Measurements from ENCODE around the gene PRKCD. TPM values are rescaled to one million over a fixed set of nuclear protein-coding genes. Genes with fewer than 3 reads are reported as not detected.

Gene PRKCD
- total RNA-seq, 1 experiment from 2014 or later, result 9.6 TPM

GRCh38 chr3:53229606-53230005, 68.6 kb downstream of the PRKCD start:
- POLR2A ChIA-PET, result no interaction called here
- H3K27ac Mint-ChIP-seq (ENCODE audit: low read depth, unreplicated experiment), result no peak overlapping the region

GRCh38 chr3:53230041-53230621, 69.1 kb downstream of the PRKCD start:
- no peak for TF ChIP-seq CTCF (IDR thresholded peaks at IDR 0.05; ENCODE audit: unreplicated experiment)
- no peak overlapping the region for H3K27ac Mint-ChIP-seq (ENCODE audit: low read depth, unreplicated experiment)
- no peaks in the 10 kb centered on the region for H3K9me3 Mint-ChIP-seq (ENCODE audit: unreplicated experiment)
- H3K36me3 Mint-ChIP-seq (ENCODE audit: insufficient read depth, unreplicated experiment), result peaks cover 88% of the 10 kb centered on the region
- POLR2A ChIA-PET, result no interaction called here
- intact Hi-C loops (cut with micrococcal nuclease), result no loop called here
- BruUV-seq (replicated peaks), result no TSS peak
- H3K4me3 Mint-ChIP-seq (ENCODE audit: unreplicated experiment), result no peak overlapping the region
- CTCF ChIA-PET, result interaction anchor here (0.6 to 1.7 kb wide), 3 partner anchors 10 to 952 kb away, joined by 3 to 8 read pairs (median 3); no protein-coding TSS in a partner anchor
- no peaks in the 10 kb centered on the region for H3K27me3 Mint-ChIP-seq (ENCODE audit: insufficient read depth, unreplicated experiment)
- H3K4me1 Mint-ChIP-seq (ENCODE audit: insufficient read depth, unreplicated experiment), result peaks cover 2% of the 10 kb centered on the region
- no peak for DNase-seq (ENCODE audit: unreplicated experiment)

More at GRCh38 chr3:53229606-53230005, 68.6 kb downstream of the PRKCD start:
- Mint-ChIP-seq H3K9me3 (ENCODE audit: unreplicated experiment) (no peaks in the 10 kb centered on the region), H3K27me3 (ENCODE audit: insufficient read depth, unreplicated experiment) (no peaks in the 10 kb centered on the region), H3K4me1 (ENCODE audit: insufficient read depth, unreplicated experiment) (no peaks in the 10 kb centered on the region), H3K36me3 (ENCODE audit: insufficient read depth, unreplicated experiment) (peaks cover 90% of the 10 kb centered on the region), H3K4me3 (ENCODE audit: unreplicated experiment) (no peak overlapping the region)
- CTCF ChIA-PET, result interaction anchor here (0.6 to 1.7 kb wide), 5 partner anchors 9 to 1094 kb away, joined by 3 to 8 read pairs (median 4); no protein-coding TSS in a partner anchor
- no peak for DNase-seq (ENCODE audit: unreplicated experiment)
- intact Hi-C loops (cut with micrococcal nuclease), result no loop called here
- TF ChIP-seq CTCF (IDR thresholded peaks at IDR 0.05; ENCODE audit: unreplicated experiment), result no peak
- BruUV-seq (replicated peaks), result no TSS peak

GRCh38 chr3:53230789-53231188, 69.8 kb downstream of the PRKCD start:
- BruUV-seq (replicated peaks), result no TSS peak
- no peak for TF ChIP-seq CTCF (IDR thresholded peaks at IDR 0.05; ENCODE audit: unreplicated experiment)
- H3K4me3 Mint-ChIP-seq (ENCODE audit: unreplicated experiment), result no peak overlapping the region

GRCh38 chr3:53231532-53232511, 70.8 kb downstream of the PRKCD start:
- POLR2A ChIA-PET, result no interaction called here
- peak overlapping the region; percentile 19 for H3K27ac Mint-ChIP-seq (ENCODE audit: low read depth, unreplicated experiment)
- TF ChIP-seq CTCF (IDR thresholded peaks at IDR 0.05; ENCODE audit: unreplicated experiment), result no peak
- intact Hi-C loops (cut with micrococcal nuclease), result no loop called here
- no TSS peak for BruUV-seq (replicated peaks)
- peaks cover 87% of the 10 kb centered on the region for H3K36me3 Mint-ChIP-seq (ENCODE audit: insufficient read depth, unreplicated experiment)
- H3K9me3 Mint-ChIP-seq (ENCODE audit: unreplicated experiment), result no peaks in the 10 kb centered on the region
- H3K27me3 Mint-ChIP-seq (ENCODE audit: insufficient read depth, unreplicated experiment), result no peaks in the 10 kb centered on the region
- no peak overlapping the region for H3K4me3 Mint-ChIP-seq (ENCODE audit: unreplicated experiment)
- CTCF ChIA-PET, result interaction anchor here (0.6 to 2.2 kb wide), 4 partner anchors 11 to 252 kb away, joined by 3 to 10 read pairs (median 5); no protein-coding TSS in a partner anchor
- DNase-seq (ENCODE audit: unreplicated experiment), result no peak
- H3K4me1 Mint-ChIP-seq (ENCODE audit: insufficient read depth, unreplicated experiment), result peaks cover 9% of the 10 kb centered on the region

More at GRCh38 chr3:53230789-53231188, 69.8 kb downstream of the PRKCD start:
- intact Hi-C loops (cut with micrococcal nuclease), result no loop called here
- POLR2A ChIA-PET, result no interaction called here
- no peak overlapping the region for H3K27ac Mint-ChIP-seq (ENCODE audit: low read depth, unreplicated experiment)
- CTCF ChIA-PET, result interaction anchor here (1.2 kb wide), 1 partner anchor 10 kb away, joined by 6 read pairs; no protein-coding TSS in a partner anchor
- H3K4me1 Mint-ChIP-seq (ENCODE audit: insufficient read depth, unreplicated experiment), result peaks cover 5% of the 10 kb centered on the region
- H3K36me3 Mint-ChIP-seq (ENCODE audit: insufficient read depth, unreplicated experiment), result peaks cover 87% of the 10 kb centered on the region
- no peaks in the 10 kb centered on the region for H3K27me3 Mint-ChIP-seq (ENCODE audit: insufficient read depth, unreplicated experiment)
- DNase-seq (ENCODE audit: unreplicated experiment), result no peak
- no peaks in the 10 kb centered on the region for H3K9me3 Mint-ChIP-seq (ENCODE audit: unreplicated experiment)
